Endothelial cell of umbilical vein (primary cell): ENCODE results near the gene OR2H1. TPM values are rescaled to one million over a fixed set of nuclear protein-coding genes. Genes with fewer than 3 reads are reported as not detected.

Experiments
- BruUV-seq: library from RNA; stranded (reverse); fragments of 400-500 nt; replicated peaks from 2 replicates; lab custom pipeline; 2021; lab: Mats Ljungman, UMichigan
- CTCF ChIA-PET: fragments of 300-600, 350-600 bp; sonication (Branson Sonifier 250); formaldehyde crosslinking; loops from one replicate; lab custom pipeline; 2021; ENCODE audit warnings: antibody characterized with exemption, inconsistent platforms; lab: Charles Lee
- POLR2A ChIA-PET: fragments of 300-600, 350-600 bp; sonication (Branson Sonifier 250); formaldehyde crosslinking; loops from one replicate; lab custom pipeline; 2021; ENCODE audit warnings: antibody characterized with exemption, inconsistent platforms; lab: Charles Lee
- DNase-seq: peaks from one replicate; pipeline ENCODE4 v3.0.0-alpha.2; 2011; ENCODE audit warnings: low read depth, low spot score
- FAIRE-seq: peaks from 2 replicates; lab custom pipeline; 2011; peaks lifted over from hg19 to GRCh38; lab: Jason Lieb, UNC
- H2AFZ ChIP-seq: 2 replicates; pipeline ENCODE4 v1.6.0; 2012; ENCODE audit warnings: low read depth, low read length, control low read depth, inconsistent platforms
- H3K27ac ChIP-seq: 2 replicates; pipeline ENCODE4 v1.5.1; 2011; ENCODE audit warnings: low read depth, mild to moderate bottlenecking, control low read depth, low read length, moderate library complexity; ENCODE audit not compliant: insufficient read depth
- H3K27me3 ChIP-seq, 2 experiments: 2 replicates each; pipeline versions ENCODE4 v1.6.0 to v1.6.1; 2011; ENCODE audit warnings: low read length in 2 of 2, mixed read lengths in 1 of 2; ENCODE audit not compliant: control insufficient read depth in 2 of 2, insufficient read depth in 2 of 2
- H3K36me3 ChIP-seq, 2 experiments: 2 replicates in 1 of 2; 3 replicates in 1 of 2; pipeline ENCODE4 v1.5.1; 2011; ENCODE audit warnings: low read length in 2 of 2, mild to moderate bottlenecking in 1 of 2, moderate library complexity in 1 of 2; ENCODE audit not compliant: control insufficient read depth in 2 of 2, insufficient read depth in 2 of 2; ENCODE audit errors: extremely low read depth in 1 of 2
- H3K4me1 ChIP-seq: 3 replicates; pipeline ENCODE4 v1.5.1; 2011; ENCODE audit warnings: mild to moderate bottlenecking, low read length; ENCODE audit not compliant: control insufficient read depth, insufficient read depth; ENCODE audit errors: extremely low read depth
- H3K4me2 ChIP-seq: 2 replicates; pipeline ENCODE4 v1.6.1; 2011; ENCODE audit warnings: low read length, control low read depth, mixed read lengths; ENCODE audit not compliant: insufficient read depth
- H3K4me3 ChIP-seq, 3 experiments: fragments of 200-600 bp in 1 of 3; sonication (generic), shearing (Covaris generic) in 1 of 3; replicated peaks in 1 of 3; 2 replicates each; pipeline ENCODE4 v1.5.1; 2011 to 2016; ENCODE audit warnings: control low read depth in 3 of 3, low read length in 3 of 3, mild to moderate bottlenecking in 2 of 3, inconsistent platforms in 1 of 3, low read depth in 1 of 3, moderate library complexity in 1 of 3; ENCODE audit not compliant: insufficient read depth in 1 of 3
- H3K79me2 ChIP-seq: 2 replicates; pipeline ENCODE4 v1.6.0; 2012; ENCODE audit warnings: low read length, inconsistent platforms; ENCODE audit not compliant: control insufficient read depth, insufficient read depth
- H3K9ac ChIP-seq: replicated peaks from 2 replicates; pipeline ENCODE3; 2011; ENCODE audit warnings: low read length, control low read depth; ENCODE audit not compliant: insufficient read depth; ENCODE audit errors: extremely low read depth
- H3K9me1 ChIP-seq: replicated peaks from 3 replicates; pipeline ENCODE4 v1.6.0; 2011; ENCODE audit warnings: mild to moderate bottlenecking, low read length; ENCODE audit not compliant: control insufficient read depth, insufficient read depth; ENCODE audit errors: extremely low read depth
- H3K9me3 ChIP-seq: replicated peaks from 2 replicates; pipeline ENCODE4 v1.5.1; 2012; ENCODE audit warnings: low read length, inconsistent platforms; ENCODE audit not compliant: control insufficient read depth, insufficient read depth
- H4K20me1 ChIP-seq: replicated peaks from 2 replicates; pipeline ENCODE3; 2011; ENCODE audit warnings: mild to moderate bottlenecking, low read length; ENCODE audit not compliant: control insufficient read depth, insufficient read depth; ENCODE audit errors: extremely low read depth
- CTCF ChIP-seq, 2 donors: IDR thresholded peaks; 1 replicate in 1 of 2; 2 replicates in 1 of 2; pipeline ENCODE4 v1.5.1; 2011; ENCODE audit warnings: low read length in 2 of 2, mild to moderate bottlenecking in 2 of 2, moderate library complexity in 2 of 2, control low read depth in 1 of 2, inconsistent platforms in 1 of 2, low read depth in 1 of 2; ENCODE audit not compliant: insufficient read depth in 1 of 2; ENCODE audit errors: extremely low read depth in 1 of 2
- EZH2 ChIP-seq: IDR thresholded peaks from 2 replicates; pipeline ENCODE4 v1.6.1; 2012; ENCODE audit warnings: borderline replicate concordance, low read depth, mild to moderate bottlenecking, moderate library complexity, low read length, inconsistent platforms; ENCODE audit not compliant: severe bottlenecking
- FOS ChIP-seq: IDR thresholded peaks from 2 replicates; pipeline ENCODE4 v1.6.1; 2011; ENCODE audit warnings: mild to moderate bottlenecking, low read length, moderate library complexity, borderline replicate concordance; ENCODE audit not compliant: insufficient read depth
- GATA2 ChIP-seq: IDR thresholded peaks from 2 replicates; pipeline ENCODE4 v1.7.0; 2011; ENCODE audit warnings: low read depth, mild to moderate bottlenecking, moderate library complexity, mixed read lengths, low read length; ENCODE audit not compliant: insufficient read length, insufficient read depth
- JUN ChIP-seq: IDR thresholded peaks from 2 replicates; pipeline ENCODE4 v1.6.1; 2011; ENCODE audit warnings: borderline replicate concordance, low read depth; ENCODE audit not compliant: insufficient read length, insufficient read depth
- MAX ChIP-seq: IDR thresholded peaks from 2 replicates; pipeline ENCODE4 v1.6.1; 2011; ENCODE audit not compliant: insufficient read depth, insufficient read length
- MYC ChIP-seq: IDR thresholded peaks from one replicate; pipeline ENCODE4 v1.6.1; 2011; ENCODE audit warnings: mild to moderate bottlenecking, low read depth, low read length
- POLR2A ChIP-seq: IDR thresholded peaks from 2 replicates; pipeline ENCODE4 v1.6.1; 2012; ENCODE audit warnings: low read depth, mild to moderate bottlenecking, control low read depth, low read length
- POLR2AphosphoS5 ChIP-seq: IDR thresholded peaks from 2 replicates; pipeline ENCODE4 v1.6.1; 2012; ENCODE audit warnings: low read depth, mild to moderate bottlenecking, control low read depth, low read length, moderate library complexity; ENCODE audit not compliant: insufficient read depth
- dilution Hi-C: fragments of 300-500 bp; cut with MboI; formaldehyde crosslinking; loops from one replicate; pipeline ENCODE4 v1.15.0; 2019; ENCODE audit warnings: low sequenced_read_pairs; ENCODE audit not compliant: extremely low pct_ligation_motif_present
- intact Hi-C: fragments of 100-400 bp; cut with micrococcal nuclease; formaldehyde crosslinking; loops from one replicate; pipeline ENCODE4 v1.10.0; 2022
- polyA plus RNA-seq, 4 experiments: library from polyadenylated mRNA; depleted of rRNA in 3 of 4; stranded (reverse) in 3 of 4; unstranded in 1 of 4; fragments of >200 nt; gene quantifications; 2 replicates each; pipeline versions ENCODE4 v1.2.1 to v1.2.3, GENCODE V29; 2011 to 2012; ENCODE audit warnings: missing spikeins in 1 of 4
- total RNA-seq: library from RNA; stranded (reverse); gene quantifications from 2 replicates; pipeline ENCODE4 v1.2.3, GENCODE V29; 2021

OR2H1 gene
- total and polyA plus RNA-seq, 2 donors (not counting 3 experiments of a cell fraction or from before 2014, with no cell fraction given) = not detected

DNA sequence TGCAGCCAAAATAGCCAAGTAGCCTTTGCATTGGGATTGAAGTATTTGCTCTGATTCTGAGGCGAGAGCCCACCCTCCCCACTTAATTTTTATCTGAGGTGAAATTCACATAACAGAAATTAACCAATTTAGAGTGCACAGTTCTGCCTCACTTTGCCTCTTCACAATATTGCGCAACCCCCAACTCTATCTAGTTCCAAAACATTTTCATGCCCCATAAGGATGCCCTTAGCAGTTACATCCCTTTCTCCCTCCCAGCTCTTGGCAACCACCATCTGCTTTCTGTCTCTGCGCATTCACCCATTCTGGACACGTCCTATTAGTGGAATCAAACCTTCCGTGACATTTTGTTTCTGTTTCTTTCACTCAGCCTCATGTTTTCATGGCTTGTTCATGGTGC, 21.8 kb downstream of the OR2H1 start:
- intact Hi-C loops (no loop called here), dilution Hi-C loops (no loop called here)
- CTCF ChIA-PET = no interaction called here
- Histone ChIP-seq H3K4me2 (no peak overlapping the region), H3K4me1 (no peaks in the 10 kb centered on the region), H3K27me3 (no peaks in the 10 kb centered on the region), H4K20me1 (no peaks in the 10 kb centered on the region), H2AFZ (no peak overlapping the region), H3K9me1 (no peaks in the 10 kb centered on the region), H3K9me3 (no peaks in the 10 kb centered on the region), H3K79me2 (no peaks in the 10 kb centered on the region), H3K36me3 (no peaks in the 10 kb centered on the region), H3K9ac (no peak overlapping the region), H3K4me3 (no peak overlapping the region), H3K27ac (no peak overlapping the region)
- no peak for TF ChIP-seq GATA2
- TF ChIP-seq MAX = no peak
- no peak for TF ChIP-seq POLR2A
- no peak for TF ChIP-seq CTCF (IDR thresholded peaks at IDR 0.05; ENCODE audit: extremely low read depth in 1 of 2, insufficient read depth in 1 of 2, low read depth in 1 of 2, low read length in 2 of 2)
- TF ChIP-seq MYC = no peak
- TF ChIP-seq FOS = no peak
- TF ChIP-seq EZH2 = no peak
- TF ChIP-seq POLR2AphosphoS5 = no peak
- no peak for TF ChIP-seq JUN
- BruUV-seq = no TSS peak
- FAIRE-seq (no peak), DNase-seq (no peak)
- POLR2A ChIA-PET = no interaction called here
